Measurements from ENCODE around the gene CAND2. TPM values are rescaled to one million over a fixed set of nuclear protein-coding genes. Genes with fewer than 3 reads are reported as not detected.

Gene CAND2
- total RNA-seq, 6 experiments from 2014 or later, result 4.5 to 10.5 (median 8.3) TPM

DNA sequence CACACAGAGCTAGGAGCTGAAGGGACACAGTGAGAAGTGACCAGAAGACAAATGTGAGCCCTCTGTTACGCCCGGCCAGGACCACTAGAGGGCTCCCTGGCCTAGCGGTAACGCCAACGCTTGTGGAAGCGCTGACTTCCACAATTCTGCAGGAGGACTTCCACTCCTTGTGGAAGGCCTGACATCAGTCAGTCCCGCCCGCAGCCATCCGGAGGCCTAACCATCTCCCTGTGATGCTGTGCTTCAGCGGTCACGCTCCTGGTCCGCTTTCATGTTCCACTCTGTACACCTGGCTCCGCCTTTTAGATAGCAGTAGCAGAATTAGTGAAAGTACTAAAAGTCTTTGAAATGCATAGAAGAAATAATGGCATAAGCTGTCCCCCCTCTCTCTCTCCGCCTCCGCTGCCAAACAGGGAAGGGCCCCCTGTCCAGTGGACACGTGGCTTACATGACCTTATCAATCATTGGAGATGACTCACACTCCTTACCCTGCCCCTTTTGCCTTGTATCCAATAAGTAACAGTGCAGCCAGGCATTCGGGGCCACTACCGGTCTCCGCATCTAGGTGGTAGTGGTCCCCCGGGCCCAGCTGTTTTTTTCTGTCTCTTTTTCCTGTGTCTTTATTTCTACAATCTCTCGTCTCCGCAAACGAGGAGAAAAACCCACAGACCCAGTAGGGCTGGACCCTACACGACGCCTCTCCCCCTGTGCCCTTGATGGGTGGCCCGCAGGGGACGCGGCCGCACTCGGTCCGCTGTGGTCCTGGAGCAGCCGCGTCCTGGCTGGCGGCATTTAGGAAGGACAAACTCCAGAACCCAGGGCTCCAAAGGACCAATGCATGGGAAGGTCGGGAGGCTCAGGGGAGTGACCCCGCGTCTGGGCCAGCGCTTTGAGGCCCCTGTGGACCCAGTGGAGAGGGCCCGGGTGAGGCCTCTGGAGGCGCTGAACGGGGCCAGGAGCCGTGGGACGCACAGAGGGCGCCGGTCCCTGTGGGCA lies 71.9 kb downstream of the CAND2 start:
- no peaks in the 10 kb centered on the region for H3K36me3 Mint-ChIP-seq (ENCODE audit: low read depth)
- H3K4me1 Mint-ChIP-seq (ENCODE audit: low read depth), result peaks cover 14% of the 10 kb centered on the region
- H3K9me3 Mint-ChIP-seq, result peaks cover 15% of the 10 kb centered on the region
- no peak overlapping the region for H3K27ac Mint-ChIP-seq
- DNase-seq, result peak; percentile 79
- no peak overlapping the region for H3K4me3 Mint-ChIP-seq
- H3K27me3 Mint-ChIP-seq (ENCODE audit: insufficient read depth), result peaks cover 38% of the 10 kb centered on the region
- TF ChIP-seq, protein P1, sequence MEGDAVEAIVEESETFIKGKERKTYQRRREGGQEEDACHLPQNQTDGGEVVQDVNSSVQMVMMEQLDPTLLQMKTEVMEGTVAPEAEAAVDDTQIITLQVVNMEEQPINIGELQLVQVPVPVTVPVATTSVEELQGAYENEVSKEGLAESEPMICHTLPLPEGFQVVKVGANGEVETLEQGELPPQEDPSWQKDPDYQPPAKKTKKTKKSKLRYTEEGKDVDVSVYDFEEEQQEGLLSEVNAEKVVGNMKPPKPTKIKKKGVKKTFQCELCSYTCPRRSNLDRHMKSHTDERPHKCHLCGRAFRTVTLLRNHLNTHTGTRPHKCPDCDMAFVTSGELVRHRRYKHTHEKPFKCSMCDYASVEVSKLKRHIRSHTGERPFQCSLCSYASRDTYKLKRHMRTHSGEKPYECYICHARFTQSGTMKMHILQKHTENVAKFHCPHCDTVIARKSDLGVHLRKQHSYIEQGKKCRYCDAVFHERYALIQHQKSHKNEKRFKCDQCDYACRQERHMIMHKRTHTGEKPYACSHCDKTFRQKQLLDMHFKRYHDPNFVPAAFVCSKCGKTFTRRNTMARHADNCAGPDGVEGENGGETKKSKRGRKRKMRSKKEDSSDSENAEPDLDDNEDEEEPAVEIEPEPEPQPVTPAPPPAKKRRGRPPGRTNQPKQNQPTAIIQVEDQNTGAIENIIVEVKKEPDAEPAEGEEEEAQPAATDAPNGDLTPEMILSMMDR (IDR thresholded peaks at IDR 0.05), result peak; percentile 89

DNA sequence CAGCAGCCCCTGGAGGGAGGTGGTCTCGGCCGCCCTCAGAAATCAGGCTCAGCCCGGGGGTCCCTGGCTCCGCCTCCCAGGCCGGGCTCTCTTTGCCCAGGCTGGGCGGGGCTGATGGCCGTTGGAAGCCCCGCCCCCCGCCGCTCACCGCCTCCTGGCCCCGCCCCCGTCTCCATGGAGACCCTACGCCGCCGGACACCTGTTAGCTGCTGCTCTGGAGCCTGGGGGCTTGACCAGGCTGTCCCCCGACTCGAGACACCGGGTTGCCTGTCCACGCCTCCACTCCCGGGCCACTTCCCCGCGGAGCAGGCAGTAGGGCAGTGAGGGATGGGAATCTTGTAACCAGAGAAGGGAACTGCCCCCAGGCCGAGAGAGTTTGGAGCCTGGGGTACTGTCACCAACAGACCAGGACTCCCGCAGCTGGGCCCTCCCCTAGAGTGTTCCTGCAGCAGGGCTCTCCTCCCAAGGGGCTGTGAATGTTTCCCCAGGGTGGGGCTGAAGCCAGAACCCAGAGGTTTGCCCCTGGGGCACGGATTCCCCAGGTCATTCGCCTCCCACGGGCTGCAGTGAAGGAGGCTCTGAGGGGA lies 72.6 kb downstream of the CAND2 start:
- H3K36me3 Mint-ChIP-seq (ENCODE audit: low read depth), result no peaks in the 10 kb centered on the region
- H3K4me3 Mint-ChIP-seq, result no peak overlapping the region
- H3K4me1 Mint-ChIP-seq (ENCODE audit: low read depth), result peaks cover 14% of the 10 kb centered on the region
- TF ChIP-seq, protein P1 (IDR thresholded peaks at IDR 0.05), result no peak
- peaks cover 15% of the 10 kb centered on the region for H3K9me3 Mint-ChIP-seq
- no peak overlapping the region for H3K27ac Mint-ChIP-seq
- no peak for DNase-seq
- peaks cover 40% of the 10 kb centered on the region for H3K27me3 Mint-ChIP-seq (ENCODE audit: insufficient read depth)

DNA sequence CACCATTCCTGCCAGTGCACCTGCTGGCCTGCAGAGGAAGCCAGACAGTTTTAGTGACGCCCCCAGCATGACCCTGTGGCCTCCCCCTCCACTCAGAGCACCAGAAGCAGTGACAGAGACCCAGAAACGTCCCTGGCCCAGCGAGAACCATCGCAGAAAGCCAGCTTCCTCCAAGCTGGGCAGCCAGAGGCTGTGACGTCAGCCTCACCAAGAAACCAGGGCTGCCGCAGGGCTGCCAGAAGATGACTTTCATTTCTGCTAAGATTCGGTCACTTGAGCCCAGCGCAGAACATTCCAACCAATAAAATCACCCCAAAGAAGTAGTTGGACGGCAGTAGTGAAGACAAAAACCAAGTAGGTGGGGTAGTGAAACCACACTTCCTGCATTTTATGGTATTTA lies 74.5 kb downstream of the CAND2 start:
- Mint-ChIP-seq H3K4me1 (ENCODE audit: low read depth) (peaks cover 14% of the 10 kb centered on the region), H3K9me3 (peaks cover 4% of the 10 kb centered on the region), H3K36me3 (ENCODE audit: low read depth) (no peaks in the 10 kb centered on the region), H3K27me3 (ENCODE audit: insufficient read depth) (peaks cover 32% of the 10 kb centered on the region), H3K27ac (peak overlapping the region; percentile 14; the same call in 1 of the 2 replicates), H3K4me3 (no peak overlapping the region; the same call in 1 of the 2 replicates)
- TF ChIP-seq, protein P1 (IDR thresholded peaks at IDR 0.05), result no peak
- DNase-seq, result no peak

DNA sequence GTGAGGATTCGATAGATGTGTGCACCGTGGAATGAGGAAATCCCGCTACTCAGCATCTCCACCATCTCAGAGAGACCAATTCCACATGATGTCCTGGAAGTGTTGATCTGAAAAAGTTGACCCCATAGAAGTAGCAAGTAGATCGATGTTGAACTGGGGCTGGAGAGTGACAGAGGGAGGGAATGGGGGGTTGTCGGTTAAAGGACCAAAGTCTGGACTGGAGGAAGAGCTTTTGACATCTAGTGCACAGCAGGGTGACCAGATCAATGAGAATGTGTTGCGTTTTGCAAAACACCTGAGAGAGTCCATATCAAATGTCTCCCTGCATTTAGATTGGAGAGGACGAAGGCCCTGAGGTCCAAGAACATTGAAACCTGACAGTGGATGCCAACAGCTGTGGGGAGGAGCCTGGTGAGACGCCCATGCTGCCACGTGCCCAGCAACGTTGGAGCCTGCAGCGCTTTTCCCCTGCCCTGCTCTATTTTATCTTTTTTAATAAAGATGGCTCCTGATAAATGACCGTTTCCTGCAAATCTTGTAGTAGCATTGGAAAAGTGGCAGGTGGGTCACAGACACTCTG lies 75.0 kb downstream of the CAND2 start:
- Mint-ChIP-seq H3K4me1 (ENCODE audit: low read depth) (peaks cover 14% of the 10 kb centered on the region), H3K9me3 (no peaks in the 10 kb centered on the region), H3K27ac (no peak overlapping the region), H3K27me3 (ENCODE audit: insufficient read depth) (peaks cover 31% of the 10 kb centered on the region), H3K4me3 (no peak overlapping the region), H3K36me3 (ENCODE audit: low read depth) (no peaks in the 10 kb centered on the region)
- TF ChIP-seq, protein P1 (IDR thresholded peaks at IDR 0.05), result no peak
- no peak for DNase-seq

DNA sequence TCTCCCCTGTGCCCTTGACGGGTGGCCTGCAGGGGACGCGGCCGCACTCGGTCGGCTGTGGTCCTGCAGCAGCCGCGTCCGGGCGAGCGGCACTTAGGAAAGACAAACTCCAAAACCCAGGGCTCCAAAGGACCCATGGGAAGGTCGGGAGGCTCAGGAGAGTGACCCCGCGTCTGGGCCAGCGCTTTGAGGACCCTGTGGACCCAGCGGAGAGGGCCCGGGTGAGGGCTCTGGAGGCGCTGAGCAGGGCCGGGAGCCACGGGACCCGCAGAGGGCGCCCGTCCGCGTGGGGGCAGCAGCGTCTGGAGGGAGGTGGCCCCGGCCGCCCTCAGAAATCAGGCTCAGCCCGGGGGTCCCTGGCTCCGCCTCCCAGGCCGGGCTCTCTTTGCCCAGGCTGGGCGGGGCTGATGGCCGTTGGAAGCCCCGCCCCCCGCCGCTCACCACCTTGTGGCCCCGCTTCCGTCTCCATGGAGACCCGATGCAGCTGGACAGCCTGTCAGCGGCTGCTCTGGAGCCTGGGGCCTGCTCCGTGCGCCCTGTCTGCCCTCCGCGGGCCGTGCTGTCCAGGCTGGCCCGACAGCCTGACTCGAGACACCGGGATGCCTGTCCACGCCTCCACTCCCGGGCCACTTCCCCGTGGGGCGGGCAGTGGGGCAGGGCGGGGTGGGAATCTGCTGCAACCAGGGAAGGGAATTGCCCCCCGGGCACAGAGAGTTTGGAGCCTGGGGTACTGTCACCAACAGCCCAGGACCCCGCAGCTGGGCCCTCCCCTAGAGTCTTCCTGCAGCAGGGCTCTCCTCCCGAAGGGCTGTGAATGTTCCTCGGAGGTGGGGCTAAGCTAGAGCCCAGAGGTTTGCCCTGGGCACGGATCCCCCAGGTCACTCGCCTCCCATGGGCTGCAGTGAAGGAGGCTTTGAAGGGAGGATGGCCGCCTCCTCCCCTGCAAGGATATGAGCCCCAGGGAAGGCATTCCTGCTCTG lies 79.7 kb downstream of the CAND2 start:
- Mint-ChIP-seq H3K4me3 (no peak overlapping the region), H3K9me3 (no peaks in the 10 kb centered on the region)
- peak; percentile 12 for DNase-seq

More for the DNA sequence above, 79.7 kb downstream of the CAND2 start:
- TF ChIP-seq, protein P1 (IDR thresholded peaks at IDR 0.05), result peak; percentile 63; the same call in 1 of the 2 replicates
- Mint-ChIP-seq H3K27ac (no peak overlapping the region), H3K4me1 (ENCODE audit: low read depth) (peaks cover under 1% of the 10 kb centered on the region; the same call in 1 of the 2 replicates), H3K36me3 (ENCODE audit: low read depth) (no peaks in the 10 kb centered on the region), H3K27me3 (ENCODE audit: insufficient read depth) (peaks cover 27% of the 10 kb centered on the region)

All from HFFc6 (cell line).